HepG2 (cell line): ENCODE results near the gene SMYD2. TPM values are rescaled to one million over a fixed set of nuclear protein-coding genes. Genes with fewer than 3 reads are reported as not detected.

Experiments used
- ATAC-seq: fragments of 200-7000 bp; cut with Tn5 transposase; 3 replicates; pipeline ENCODE4 v1.9.1; 2020; ENCODE audit warnings: mild to moderate bottlenecking, moderate library complexity
- BruUV-seq: library from RNA; stranded (reverse); fragments of 400-500 nt; replicated peaks from 2 replicates; lab custom pipeline; 2021; lab: Mats Ljungman, UMichigan
- CTCF ChIA-PET: fragments of 300-600 bp; formaldehyde crosslinking; extraction: SDS; loops from one replicate; lab custom pipeline; 2021; ENCODE audit warnings: low total read pairs, inconsistent platforms, low intra/inter-chr PET ratio; lab: Yijun Ruan, JAX
- POLR2A ChIA-PET: fragments of 350-600 bp; sonication (Branson Sonifier 250); formaldehyde crosslinking; loops from one replicate; lab custom pipeline; 2020; ENCODE audit warnings: antibody characterized with exemption, inconsistent platforms; lab: Yijun Ruan, JAX
- DNase-seq: peaks from one replicate; pipeline ENCODE4 v3.0.0-alpha.2; 2015; ENCODE audit warnings: low spot score
- FAIRE-seq: peaks from 3 replicates; lab custom pipeline; 2011; peaks lifted over from hg19 to GRCh38; lab: Jason Lieb, UNC
- H2AFZ ChIP-seq: one replicate; pipeline ENCODE4 v1.6.1; 2011; ENCODE audit warnings: low read length, inconsistent platforms
- H3K27ac ChIP-seq: fragments of 300-600 bp; 3 replicates; pipeline ENCODE4 v1.8.0; 2011; ENCODE audit warnings: mixed run types, mild to moderate bottlenecking, mixed read lengths, low read length, inconsistent platforms; ENCODE audit not compliant: insufficient read depth; ENCODE audit errors: extremely low read length
- H3K27me3 ChIP-seq, 2 experiments: fragments of 200-600 bp in 1 of 2; 2 replicates in 1 of 2; 3 replicates in 1 of 2; pipeline versions ENCODE4 v1.6.0 to v1.8.0; 2011; ENCODE audit warnings: low read length in 2 of 2, mild to moderate bottlenecking in 2 of 2, moderate library complexity in 2 of 2, inconsistent platforms in 1 of 2; ENCODE audit not compliant: insufficient read depth in 2 of 2, control insufficient read depth in 1 of 2
- H3K36me3 ChIP-seq, 2 experiments: fragments of 200-600 bp in 1 of 2; replicated peaks in 1 of 2; 2 replicates in 1 of 2; 3 replicates in 1 of 2; pipeline versions ENCODE4 v1.5.1 to v1.8.0; 2011; ENCODE audit warnings: low read length in 2 of 2, inconsistent platforms in 1 of 2; ENCODE audit not compliant: insufficient read depth in 2 of 2, control insufficient read depth in 1 of 2
- H3K4me1 ChIP-seq: 2 replicates; pipeline ENCODE4 v1.5.1; 2012; ENCODE audit warnings: low read length, inconsistent platforms; ENCODE audit not compliant: insufficient read depth
- H3K4me2 ChIP-seq: 2 replicates; pipeline ENCODE4 v1.6.0; 2011; ENCODE audit warnings: low read depth, low read length, inconsistent platforms
- H3K4me3 ChIP-seq, 3 experiments: fragments of 200-600 bp in 1 of 3; sonication (generic), shearing (Covaris generic) in 1 of 3; replicated peaks in 1 of 3; 2 replicates each; pipeline ENCODE4 v1.5.1; 2011 to 2016; ENCODE audit warnings: low read length in 3 of 3, inconsistent platforms in 2 of 3, low read depth in 2 of 3, mild to moderate bottlenecking in 2 of 3, control low read depth in 1 of 3, mixed read lengths in 1 of 3; ENCODE audit not compliant: insufficient read depth in 1 of 3
- H3K79me2 ChIP-seq: one replicate; pipeline ENCODE4 v1.6.1; 2011; ENCODE audit warnings: low read length, inconsistent platforms; ENCODE audit not compliant: insufficient read depth
- H3K9ac ChIP-seq: 2 replicates; pipeline ENCODE4 v1.6.0; 2011; ENCODE audit warnings: mild to moderate bottlenecking, low read depth, low read length, inconsistent platforms; ENCODE audit not compliant: insufficient read depth
- H3K9me3 ChIP-seq: 2 replicates; pipeline ENCODE4 v1.5.1; 2012; ENCODE audit warnings: mild to moderate bottlenecking, low read length
- H4K20me1 ChIP-seq: 2 replicates; pipeline ENCODE4 v1.6.0; 2011; ENCODE audit warnings: inconsistent platforms, mild to moderate bottlenecking, low read length, moderate library complexity; ENCODE audit not compliant: insufficient read depth
- ATAD3A ChIP-seq: sonication (generic); formaldehyde crosslinking; IDR thresholded peaks from 2 replicates; pipeline ENCODE4 v1.4.0; 2020; ENCODE audit warnings: missing genetic modification reagents
- DR1 ChIP-seq: sonication (generic); formaldehyde crosslinking; IDR thresholded peaks from 2 replicates; pipeline ENCODE4 v1.8.0; 2021; ENCODE audit warnings: mild to moderate bottlenecking, missing genetic modification reagents, inconsistent platforms
- FOXA1 ChIP-seq, 2 experiments: fragments of 450-650 bp in 1 of 2; sonication (generic) in 1 of 2; formaldehyde crosslinking in 1 of 2; IDR thresholded peaks; 2 replicates each; pipeline versions ENCODE4 v1.4.0 to v1.6.1; 2016 to 2020; ENCODE audit warnings: missing genetic modification reagents in 1 of 2
- NCOA5 ChIP-seq: sonication (generic); formaldehyde crosslinking; IDR thresholded peaks from 2 replicates; pipeline ENCODE4 v1.4.0; 2020; ENCODE audit warnings: missing genetic modification reagents
- PCBP2 ChIP-seq: fragments of 200-400 bp; formaldehyde crosslinking; optimal IDR thresholded peaks from 2 replicates; pipeline ENCODE3; 2018; ENCODE audit warnings: low read length, low read depth; ENCODE audit not compliant: poor library complexity, severe bottlenecking
- PHB2 ChIP-seq: fragments of 450-650 bp; IDR thresholded peaks from 2 replicates; pipeline ENCODE4 v1.6.1; 2018; ENCODE audit not compliant: partially characterized antibody
- TCF7 ChIP-seq: sonication (generic); IDR thresholded peaks from 2 replicates; pipeline ENCODE4 v1.6.1; 2016; ENCODE audit warnings: antibody characterized with exemption, low read depth
- WIZ ChIP-seq: sonication (generic); formaldehyde crosslinking; IDR thresholded peaks from 2 replicates; pipeline ENCODE4 v1.5.1; 2020; ENCODE audit warnings: mild to moderate bottlenecking, missing genetic modification reagents
- ZNF619 ChIP-seq: sonication (generic); formaldehyde crosslinking; IDR thresholded peaks from 2 replicates; pipeline ENCODE4 v1.4.0; 2020; ENCODE audit warnings: mild to moderate bottlenecking, missing genetic modification reagents
- ZNF670 ChIP-seq: sonication (generic); formaldehyde crosslinking; IDR thresholded peaks from 2 replicates; pipeline ENCODE4 v1.8.0; 2022; ENCODE audit warnings: mild to moderate bottlenecking, missing genetic modification reagents, borderline replicate concordance
- ZNF678 ChIP-seq: sonication (generic); formaldehyde crosslinking; IDR thresholded peaks from 2 replicates; pipeline ENCODE4 v1.4.0; 2020; ENCODE audit warnings: mild to moderate bottlenecking, missing genetic modification reagents
- ZNF800 ChIP-seq: sonication (generic); formaldehyde crosslinking; IDR thresholded peaks from 2 replicates; pipeline ENCODE4 v1.4.0; 2020; ENCODE audit warnings: missing genetic modification reagents
- WGBS: methylation state at CpG from one replicate; pipeline ENCODE4 v1.1.6; 2017; ENCODE audit warnings: low lambda C conversion rate; 5-methylcytosine and 5-hydroxymethylcytosine counted together
- in situ Hi-C: cut with HindIII; loops from 2 replicates; pipeline ENCODE4 v1.10.0; 2017; ENCODE audit warnings: low pct_unique_long_range_greater_than_20kb; ENCODE audit not compliant: extremely low pct_ligation_motif_present
- intact Hi-C: fragments of 100-400 bp; cut with micrococcal nuclease; formaldehyde crosslinking; loops from one replicate; pipeline ENCODE4 v1.10.0; 2022; ENCODE audit not compliant: unreplicated experiment
- polyA plus RNA-seq, 8 experiments: library from polyadenylated mRNA; depleted of rRNA in 3 of 8; stranded (reverse) in 7 of 8; unstranded in 1 of 8; fragments of >200 nt; fragmentation: Illumina TruSeq in 4 of 8; extraction: Trizol in 4 of 8; gene quantifications; 2 replicates each; pipeline versions ENCODE4 v1.2.1 to v1.2.3, GENCODE V29; 2011 to 2016; ENCODE audit warnings: low read depth in 4 of 8, missing spikeins in 1 of 8, mixed read lengths in 1 of 8; ENCODE audit not compliant: insufficient read depth in 1 of 8
- total RNA-seq, 5 experiments: library from RNA; depleted of rRNA; stranded (reverse); fragments of >200 nt; fragmentation: Illumina TruSeq; extraction: Trizol; gene quantifications; 2 replicates each; pipeline ENCODE4 v1.2.3, GENCODE V29; 2016; ENCODE audit warnings: low read depth in 1 of 5
- TF ChIP-seq, protein P1 (sequence below): sonication (generic); formaldehyde crosslinking; IDR thresholded peaks from 2 replicates; pipeline ENCODE4 v1.8.0; 2022; ENCODE audit warnings: missing genetic modification reagents, mild to moderate bottlenecking, inconsistent platforms, borderline replicate concordance

Gene SMYD2
- total and polyA plus RNA-seq, 2 of the 13 experiments (the other 11 are each of a cell fraction or from before 2014, with no cell fraction given): 72.7 to 139 TPM

- H3K27me3 ChIP-seq: no peaks in the 10 kb centered on the region
- FAIRE-seq: no peak
- H3K9me3 ChIP-seq: no peaks in the 10 kb centered on the region
- H3K4me3 ChIP-seq: no peak overlapping the region
- TF ChIP-seq TCF7: no peak
- TF ChIP-seq PHB2: no peak
- TF ChIP-seq ZNF678 (CRISPR knock-in tag): no peak
- no peak for TF ChIP-seq PCBP2
- TF ChIP-seq NCOA5: no peak
- TF ChIP-seq DR1 (CRISPR knock-in tag): no peak
- TF ChIP-seq, protein P1, sequence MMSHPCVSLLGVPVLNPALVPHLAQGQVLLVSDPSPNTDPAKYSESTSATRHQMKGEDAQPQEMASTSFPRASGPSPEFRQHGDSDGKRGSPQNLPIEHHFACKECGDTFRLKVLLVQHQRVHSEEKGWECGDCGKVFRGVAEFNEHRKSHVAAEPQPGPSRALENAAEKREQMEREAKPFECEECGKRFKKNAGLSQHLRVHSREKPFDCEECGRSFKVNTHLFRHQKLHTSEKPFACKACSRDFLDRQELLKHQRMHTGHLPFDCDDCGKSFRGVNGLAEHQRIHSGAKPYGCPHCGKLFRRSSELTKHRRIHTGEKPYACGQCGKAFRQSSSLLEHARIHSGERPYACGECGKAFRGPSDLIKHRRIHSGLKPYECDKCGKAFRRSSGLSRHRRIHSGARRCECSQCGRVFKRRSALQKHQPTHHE: no peak
- TF ChIP-seq ZNF619 (CRISPR knock-in tag): no peak
- no peak for TF ChIP-seq ATAD3A (CRISPR knock-in tag)
- TF ChIP-seq ZNF670 (CRISPR knock-in tag): no peak
- no peak for TF ChIP-seq ZNF800 (CRISPR knock-in tag)
- TF ChIP-seq WIZ (CRISPR knock-in tag): no peak
- no peak for TF ChIP-seq FOXA1 (IDR thresholded peaks at IDR 0.05)
- no peak for TF ChIP-seq FOXA1 (CRISPR knock-in tag; IDR thresholded peaks at IDR 0.05)
- no TSS peak for BruUV-seq
- CTCF ChIA-PET: interaction anchor here (1.1 kb wide), 1 partner anchor 57 kb away, joined by 3 read pairs; no protein-coding TSS in a partner anchor
- peak overlapping the region; percentile 78 for H3K27ac ChIP-seq
- H3K9ac ChIP-seq: no peak overlapping the region
- H4K20me1 ChIP-seq: no peaks in the 10 kb centered on the region; the same call in 1 of the 2 replicates
- no peak overlapping the region for H2AFZ ChIP-seq
- POLR2A ChIA-PET: interaction anchor here (0.6 to 2.3 kb wide), 6 partner anchors 14 to 233 kb away, joined by 3 to 12 read pairs (median 4); partner anchors contain the start of genes PTPN14 and SMYD2
- 74% methylated on average over 6 of the region's 6 CpGs for WGBS
- H3K36me3 ChIP-seq: peaks cover 10 to 60% of the 10 kb centered on the region in 2 experiments
- peaks cover 43% of the 10 kb centered on the region for H3K4me1 ChIP-seq
- intact Hi-C loops: no loop called here
- DNase-seq: no peak
- H3K4me2 ChIP-seq: no peak overlapping the region
- ATAC-seq: no peak
- H3K79me2 ChIP-seq: peaks cover 2% of the 10 kb centered on the region
- in situ Hi-C loops: no loop called here
Observed at GRCh38 chr1:214318356-214318755, 37.4 kb downstream of the SMYD2 start.
